ENCODE results near the gene RPUSD1.

RPUSD1 gene

GRCh38 chr16:775236-775796 is 12.9 kb downstream of the RPUSD1 start:
- TF ChIP-seq GATA3 (IDR thresholded peaks at IDR 0.05; ENCODE audit: low read depth, low read length) (no peak), GATA2 (IDR thresholded peaks at IDR 0.05; ENCODE audit: low read depth, low read length) (no peak)

DNA sequence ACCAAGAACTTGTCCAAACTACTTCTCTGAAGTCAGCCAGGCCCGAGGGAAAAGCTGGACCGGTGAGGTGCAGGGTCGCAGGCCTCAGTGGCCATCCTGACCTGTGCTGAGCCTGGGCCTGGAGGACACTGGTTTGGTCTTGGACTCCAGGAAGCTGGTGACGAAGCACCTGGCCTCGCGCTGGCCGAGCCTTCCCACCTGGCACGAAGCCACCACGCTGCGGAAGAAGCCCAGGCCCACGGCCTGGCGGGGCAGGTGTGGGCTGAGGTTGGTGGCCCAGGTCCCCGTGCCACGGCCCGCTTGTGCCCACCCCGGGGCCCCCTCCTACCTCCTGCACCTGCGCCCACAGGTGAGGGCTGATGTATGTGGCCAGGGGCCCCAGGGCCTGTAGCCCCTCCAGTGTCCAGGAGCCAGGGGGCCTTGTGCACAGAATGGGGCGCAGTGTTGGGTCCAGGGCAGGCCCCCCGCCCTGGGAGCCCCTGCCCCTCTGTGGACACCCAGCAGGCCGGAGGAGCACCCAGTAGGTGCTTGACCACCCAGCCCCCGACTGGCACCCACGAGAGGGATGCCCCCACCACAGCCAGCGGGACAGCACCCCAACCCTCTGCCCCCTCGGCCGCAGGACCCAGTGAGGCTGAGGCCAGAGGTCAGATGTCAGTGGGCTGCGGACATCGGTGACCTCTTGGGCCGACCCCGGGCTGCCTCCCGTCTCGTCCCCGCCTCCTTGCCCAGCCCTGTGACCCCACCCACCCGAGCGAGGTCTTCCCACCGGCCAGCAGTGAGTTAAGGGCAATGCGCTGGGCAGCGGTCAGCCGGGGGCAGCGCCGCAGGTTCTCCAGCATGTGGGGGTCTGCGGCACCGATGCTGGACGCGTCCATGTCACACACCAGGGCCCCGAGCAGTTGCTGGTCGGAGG is 13.8 kb downstream of the RPUSD1 start:
- TF ChIP-seq GATA2 (IDR thresholded peaks at IDR 0.05; ENCODE audit: low read depth, low read length) = no peak
- TF ChIP-seq GATA3 (IDR thresholded peaks at IDR 0.05; ENCODE audit: low read depth, low read length) = no peak

GRCh38 chr16:772959-773358 is 15.2 kb downstream of the RPUSD1 start:
- TF ChIP-seq GATA3 (IDR thresholded peaks at IDR 0.05; ENCODE audit: low read depth, low read length) (no peak), GATA2 (IDR thresholded peaks at IDR 0.05; ENCODE audit: low read depth, low read length) (no peak)

- TF ChIP-seq GATA3 (IDR thresholded peaks at IDR 0.05; ENCODE audit: low read depth, low read length) (no peak), GATA2 (IDR thresholded peaks at IDR 0.05; ENCODE audit: low read depth, low read length) (no peak)
Measured at GRCh38 chr16:770411-770810, 17.8 kb downstream of the RPUSD1 start.

DNA sequence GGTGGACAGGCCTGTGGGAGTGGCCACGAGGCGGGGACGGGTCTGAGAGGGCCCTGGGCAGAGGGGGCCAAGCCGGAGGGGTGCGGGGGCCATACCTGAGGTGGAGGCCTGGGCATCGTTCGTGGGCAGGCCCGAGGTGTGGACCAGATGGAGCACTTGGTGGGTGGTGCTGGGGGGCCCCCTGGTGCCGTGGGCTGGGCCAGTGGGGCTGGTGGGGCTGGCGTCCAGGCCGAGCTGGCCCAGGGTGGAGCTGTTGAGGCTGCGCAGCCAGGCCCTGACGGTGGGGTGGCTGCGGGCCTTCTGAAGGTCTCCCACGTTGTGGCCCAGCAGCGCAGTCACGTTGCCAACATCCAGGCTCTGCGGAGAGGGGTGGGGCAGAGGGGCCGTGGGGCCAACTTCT is 18.2 kb downstream of the RPUSD1 start:
- TF ChIP-seq GATA3 (IDR thresholded peaks at IDR 0.05; ENCODE audit: low read depth, low read length) = no peak
- no peak for TF ChIP-seq GATA2 (IDR thresholded peaks at IDR 0.05; ENCODE audit: low read depth, low read length)

GRCh38 chr16:769184-769784 is 18.9 kb downstream of the RPUSD1 start:
- no peak for TF ChIP-seq GATA2 (IDR thresholded peaks at IDR 0.05; ENCODE audit: low read depth, low read length)
- no peak for TF ChIP-seq GATA3 (IDR thresholded peaks at IDR 0.05; ENCODE audit: low read depth, low read length)

DNA sequence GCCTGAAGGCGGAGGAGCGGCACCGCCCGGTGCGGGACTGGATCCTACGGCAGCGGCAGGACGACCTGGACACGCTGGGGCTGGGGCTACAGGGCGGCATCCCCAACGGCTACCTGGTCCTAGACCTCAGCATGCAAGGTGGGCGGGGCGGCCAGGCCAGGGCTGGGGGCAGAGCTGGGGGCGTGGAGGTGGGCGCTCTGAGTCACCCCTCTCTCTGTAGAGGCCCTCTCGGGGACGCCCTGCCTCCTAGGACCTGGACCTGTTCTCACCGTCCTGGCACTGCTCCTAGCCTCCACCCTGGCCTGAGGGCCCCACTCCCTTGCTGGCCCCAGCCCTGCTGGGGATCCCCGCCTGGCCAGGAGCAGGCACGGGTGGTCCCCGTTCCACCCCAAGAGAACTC is 19.8 kb downstream of the RPUSD1 start:
- no peak for TF ChIP-seq GATA2 (IDR thresholded peaks at IDR 0.05; ENCODE audit: low read depth, low read length)
- no peak for TF ChIP-seq GATA3 (IDR thresholded peaks at IDR 0.05; ENCODE audit: low read depth, low read length)

DNA sequence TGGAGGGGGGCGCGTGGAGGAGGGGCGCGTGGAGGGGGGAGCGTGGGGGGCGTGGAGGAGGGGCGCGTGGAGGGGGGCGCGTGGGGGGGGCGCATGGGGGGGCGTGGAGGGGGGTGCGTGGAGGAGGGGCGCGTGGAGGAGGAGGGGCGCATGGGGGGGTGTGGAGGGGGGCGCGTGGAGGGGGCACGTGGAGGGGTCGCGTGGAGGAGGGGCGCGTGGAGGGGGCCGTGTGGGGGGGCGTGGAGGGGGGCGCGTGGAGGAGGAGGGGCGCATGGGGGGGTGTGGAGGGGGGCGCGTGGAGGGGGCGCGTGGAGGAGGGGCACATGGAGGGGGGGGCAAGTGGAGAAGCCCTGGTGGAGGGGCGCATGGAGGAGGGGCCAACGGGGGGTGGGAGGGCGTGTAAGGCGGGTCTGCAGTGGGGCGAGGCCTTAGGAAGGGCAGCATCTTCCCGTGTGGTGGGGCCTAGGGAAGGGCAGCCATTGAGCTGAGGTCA is 20.4 kb downstream of the RPUSD1 start:
- TF ChIP-seq GATA2 (IDR thresholded peaks at IDR 0.05; ENCODE audit: low read depth, low read length) (no peak), GATA3 (IDR thresholded peaks at IDR 0.05; ENCODE audit: low read depth, low read length) (no peak)

GRCh38 chr16:766820-767640 is 21.2 kb downstream of the RPUSD1 start:
- TF ChIP-seq GATA2 (IDR thresholded peaks at IDR 0.05; ENCODE audit: low read depth, low read length) = no peak
- TF ChIP-seq GATA3 (IDR thresholded peaks at IDR 0.05; ENCODE audit: low read depth, low read length) = no peak

DNA sequence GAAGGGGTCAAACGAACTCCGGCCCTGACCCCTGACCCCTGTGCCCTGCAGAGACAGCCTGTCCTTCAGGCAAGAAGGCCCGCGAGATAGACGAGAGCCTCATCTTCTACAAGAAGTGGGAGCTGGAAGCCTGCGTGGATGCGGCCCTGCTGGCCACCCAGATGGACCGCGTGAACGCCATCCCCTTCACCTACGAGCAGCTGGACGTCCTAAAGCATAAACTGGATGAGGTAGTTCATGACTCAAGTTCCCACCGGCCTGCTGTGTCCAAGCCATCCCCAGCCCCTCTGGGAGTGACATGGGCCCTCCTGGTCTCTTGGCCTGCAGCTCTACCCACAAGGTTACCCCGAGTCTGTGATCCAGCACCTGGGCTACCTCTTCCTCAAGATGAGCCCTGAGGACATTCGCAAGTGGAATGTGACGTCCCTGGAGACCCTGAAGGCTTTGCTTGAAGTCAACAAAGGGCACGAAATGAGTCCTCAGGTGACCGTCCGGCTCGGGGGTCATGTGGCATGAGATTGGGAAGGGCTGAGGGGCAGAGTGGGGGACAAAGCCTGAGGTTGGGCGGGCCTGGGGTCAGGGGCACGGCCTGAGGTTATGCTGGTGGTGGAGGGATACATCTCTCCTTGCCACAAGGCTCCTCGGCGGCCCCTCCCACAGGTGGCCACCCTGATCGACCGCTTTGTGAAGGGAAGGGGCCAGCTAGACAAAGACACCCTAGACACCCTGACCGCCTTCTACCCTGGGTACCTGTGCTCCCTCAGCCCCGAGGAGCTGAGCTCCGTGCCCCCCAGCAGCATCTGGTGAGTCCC is 22.0 kb downstream of the RPUSD1 start:
- TF ChIP-seq GATA2 (IDR thresholded peaks at IDR 0.05; ENCODE audit: low read depth, low read length) (no peak), GATA3 (IDR thresholded peaks at IDR 0.05; ENCODE audit: low read depth, low read length) (no peak)

- TF ChIP-seq GATA3 (IDR thresholded peaks at IDR 0.05; ENCODE audit: low read depth, low read length) (no peak), GATA2 (IDR thresholded peaks at IDR 0.05; ENCODE audit: low read depth, low read length) (no peak)
Measured at GRCh38 chr16:765488-765865, 22.7 kb downstream of the RPUSD1 start.

- TF ChIP-seq GATA2 (IDR thresholded peaks at IDR 0.05; ENCODE audit: low read depth, low read length) (no peak), GATA3 (IDR thresholded peaks at IDR 0.05; ENCODE audit: low read depth, low read length) (no peak)
Measured at GRCh38 chr16:764848-765487, 23.2 kb downstream of the RPUSD1 start.
